ENCODE data around the gene BTBD9. TPM values are rescaled to one million over a fixed set of nuclear protein-coding genes. Genes with fewer than 3 reads are reported as not detected.

BTBD9 gene
- total RNA-seq, 1 experiment from 2014 or later, result 4.3 TPM

GRCh38 chr6:38143191-38144150, 496.3 kb downstream of the BTBD9 start:
- CTCF ChIA-PET, result no interaction called here

GRCh38 chr6:38142178-38142902, 497.4 kb downstream of the BTBD9 start:
- ATAC-seq (no peak), DNase-seq (no peak)
- no TSS peak for BruUV-seq (replicated peaks)
- H3K79me2 ChIP-seq (ENCODE audit: low read length), result no peaks in the 10 kb centered on the region
- intact Hi-C loops (cut with micrococcal nuclease), result no loop called here
- H3K9me3 ChIP-seq (ENCODE audit: low read length), result no peaks in the 10 kb centered on the region
- H3K27ac ChIP-seq (ENCODE audit: low read length), result no peak overlapping the region
- H3K9ac ChIP-seq (ENCODE audit: low read length), result no peak overlapping the region
- ChIA-PET CTCF (no interaction called here), POLR2A (ENCODE audit: unreplicated experiment) (interaction anchor here (0.6 kb wide), 1 partner anchor 49 kb away, joined by 3 read pairs; no protein-coding TSS in a partner anchor)
- H3K4me3 ChIP-seq (ENCODE audit: low read length), result no peak overlapping the region
- 0 out of 2 replicates have a peak, but pooled peaks cover 4% of the 10 kb centered on the region for H3K4me1 ChIP-seq (ENCODE audit: insufficient read depth, low read length)
- no peak for TF ChIP-seq CTCF (conservative IDR thresholded peaks at IDR 0.05; ENCODE audit: low read depth, low read length)
- no peak for TF ChIP-seq EZH2 (IDR thresholded peaks at IDR 0.05; ENCODE audit: low read length, unreplicated experiment)
- TF ChIP-seq EZH2phosphoT487 (IDR thresholded peaks at IDR 0.05; ENCODE audit: borderline replicate concordance, low read length), result no peak
- H3K27me3 ChIP-seq (ENCODE audit: low read length), result no peaks in the 10 kb centered on the region
- no peaks in the 10 kb centered on the region for H3K36me3 ChIP-seq (ENCODE audit: low read depth, low read length)
- no peaks in the 10 kb centered on the region for H3F3A ChIP-seq (ENCODE audit: low read length, unreplicated experiment)
- H3K9me2 ChIP-seq (replicated peaks; ENCODE audit: low read length), result no peaks in the 10 kb centered on the region
- no peak overlapping the region for H3K4me2 ChIP-seq (ENCODE audit: low read length)
- H4K20me1 ChIP-seq (ENCODE audit: low read length), result no peaks in the 10 kb centered on the region
- no peak overlapping the region for H2AFZ ChIP-seq (ENCODE audit: low read length)

More at GRCh38 chr6:38143191-38144150, 496.3 kb downstream of the BTBD9 start:
- Histone ChIP-seq H3K4me3 (ENCODE audit: low read length) (no peak overlapping the region), H3K9ac (ENCODE audit: low read length) (no peak overlapping the region), H4K20me1 (ENCODE audit: low read length) (0 out of 2 replicates have a peak, but pooled peaks cover 3% of the 10 kb centered on the region), H3K79me2 (ENCODE audit: low read length) (no peaks in the 10 kb centered on the region), H3K27ac (ENCODE audit: low read length) (no peak overlapping the region), H3K36me3 (ENCODE audit: low read depth, low read length) (no peaks in the 10 kb centered on the region), H2AFZ (ENCODE audit: low read length) (no peak overlapping the region), H3K4me2 (ENCODE audit: low read length) (no peak overlapping the region), H3K9me3 (ENCODE audit: low read length) (no peaks in the 10 kb centered on the region), H3F3A (ENCODE audit: low read length, unreplicated experiment) (no peaks in the 10 kb centered on the region), H3K9me2 (replicated peaks; ENCODE audit: low read length) (no peaks in the 10 kb centered on the region), H3K27me3 (ENCODE audit: low read length) (no peaks in the 10 kb centered on the region), H3K4me1 (ENCODE audit: insufficient read depth, low read length) (0 out of 2 replicates have a peak, but pooled peaks cover 4% of the 10 kb centered on the region)
- TF ChIP-seq EZH2 (IDR thresholded peaks at IDR 0.05; ENCODE audit: low read length, unreplicated experiment), result no peak
- no peak for TF ChIP-seq EZH2phosphoT487 (IDR thresholded peaks at IDR 0.05; ENCODE audit: borderline replicate concordance, low read length)
- no peak for TF ChIP-seq CTCF (conservative IDR thresholded peaks at IDR 0.05; ENCODE audit: low read depth, low read length)
- no peak for DNase-seq
- no peak for ATAC-seq
- intact Hi-C loops (cut with micrococcal nuclease), result no loop called here
- POLR2A ChIA-PET (ENCODE audit: unreplicated experiment), result no interaction called here
- no TSS peak for BruUV-seq (replicated peaks)

Measured in PC-3 (cell line).